ENCODE results near the gene PPFIA1.

GRCh38 chr11:70327717-70328116, 57.2 kb downstream of the PPFIA1 start:
- no peak for TF ChIP-seq POLR2AphosphoS5 (IDR thresholded peaks at IDR 0.05; ENCODE audit: low read length)
- no peak for TF ChIP-seq RAD21 (IDR thresholded peaks at IDR 0.05; ENCODE audit: insufficient read depth, low read depth, low read length)
- no peak for TF ChIP-seq CBFB (IDR thresholded peaks at IDR 0.05; ENCODE audit: low read depth)
- TF ChIP-seq, protein P1, sequence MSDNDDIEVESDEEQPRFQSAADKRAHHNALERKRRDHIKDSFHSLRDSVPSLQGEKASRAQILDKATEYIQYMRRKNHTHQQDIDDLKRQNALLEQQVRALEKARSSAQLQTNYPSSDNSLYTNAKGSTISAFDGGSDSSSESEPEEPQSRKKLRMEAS (IDR thresholded peaks at IDR 0.05; ENCODE audit: low read depth, low read length), result no peak
- TF ChIP-seq GABPA (IDR thresholded peaks at IDR 0.05; ENCODE audit: low read depth), result no peak
- TF ChIP-seq SUPT20H (IDR thresholded peaks at IDR 0.05; ENCODE audit: borderline replicate concordance, control insufficient read depth, low read depth, low read length), result no peak
- TF ChIP-seq PAX5 (IDR thresholded peaks at IDR 0.05; ENCODE audit: borderline replicate concordance, low read depth, low read length), result no peak
- TF ChIP-seq, protein P2, sequence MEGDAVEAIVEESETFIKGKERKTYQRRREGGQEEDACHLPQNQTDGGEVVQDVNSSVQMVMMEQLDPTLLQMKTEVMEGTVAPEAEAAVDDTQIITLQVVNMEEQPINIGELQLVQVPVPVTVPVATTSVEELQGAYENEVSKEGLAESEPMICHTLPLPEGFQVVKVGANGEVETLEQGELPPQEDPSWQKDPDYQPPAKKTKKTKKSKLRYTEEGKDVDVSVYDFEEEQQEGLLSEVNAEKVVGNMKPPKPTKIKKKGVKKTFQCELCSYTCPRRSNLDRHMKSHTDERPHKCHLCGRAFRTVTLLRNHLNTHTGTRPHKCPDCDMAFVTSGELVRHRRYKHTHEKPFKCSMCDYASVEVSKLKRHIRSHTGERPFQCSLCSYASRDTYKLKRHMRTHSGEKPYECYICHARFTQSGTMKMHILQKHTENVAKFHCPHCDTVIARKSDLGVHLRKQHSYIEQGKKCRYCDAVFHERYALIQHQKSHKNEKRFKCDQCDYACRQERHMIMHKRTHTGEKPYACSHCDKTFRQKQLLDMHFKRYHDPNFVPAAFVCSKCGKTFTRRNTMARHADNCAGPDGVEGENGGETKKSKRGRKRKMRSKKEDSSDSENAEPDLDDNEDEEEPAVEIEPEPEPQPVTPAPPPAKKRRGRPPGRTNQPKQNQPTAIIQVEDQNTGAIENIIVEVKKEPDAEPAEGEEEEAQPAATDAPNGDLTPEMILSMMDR (IDR thresholded peaks at IDR 0.05 in 2 of 3, conservative IDR thresholded peaks at IDR 0.05 in 1 of 3; ENCODE audit: control insufficient read depth in 2 of 3, extremely low read depth in 1 of 3, insufficient read depth in 1 of 3, low read depth in 3 of 3, low read length in 3 of 3), result no peak
- no peak for TF ChIP-seq BCLAF1 (IDR thresholded peaks at IDR 0.05)

All from GM12878 (cell line).